ENCODE data around the gene STIM2. TPM values are rescaled to one million over a fixed set of nuclear protein-coding genes. Genes with fewer than 3 reads are reported as not detected.
"Not testable (repeated sequence)": the region's sequence is repeated elsewhere in the genome, so short reads cannot be mapped to it uniquely, and the experiment has no call there.

STIM2 gene
- total RNA-seq, 1 experiment from 2014 or later: 203 TPM

GRCh38 chr4:27022963-27023362 lies 162.3 kb downstream of the STIM2 start:
- Histone ChIP-seq H3K4me1 (ENCODE audit: low read length) (no peaks in the 10 kb centered on the region), H3K36me3 (ENCODE audit: insufficient read depth, low read length) (peaks cover 47% of the 10 kb centered on the region), H4K20me1 (ENCODE audit: insufficient read depth, low read depth, low read length) (no peaks in the 10 kb centered on the region), H3K79me2 (ENCODE audit: low read length) (no peaks in the 10 kb centered on the region), H3K27me3 (ENCODE audit: low read length) (no peaks in the 10 kb centered on the region), H2AFZ (ENCODE audit: low read length) (no peak overlapping the region), H3K9ac (ENCODE audit: low read length) (no peak overlapping the region), H3K9me3 (ENCODE audit: low read length) (no peaks in the 10 kb centered on the region), H3K27ac (ENCODE audit: low read length) (no peak overlapping the region), H3K9me2 (replicated peaks; ENCODE audit: insufficient read depth, low read length) (no peaks in the 10 kb centered on the region), H3K4me3 (ENCODE audit: low read length) (no peak overlapping the region), H3K4me2 (ENCODE audit: low read depth, low read length, poor library complexity, severe bottlenecking) (no peak overlapping the region)
- DNase-seq: no peak

GRCh38 chr4:27023366-27023765 lies 162.7 kb downstream of the STIM2 start:
- H3K79me2 ChIP-seq (ENCODE audit: low read length): no peaks in the 10 kb centered on the region
- H3K4me2 ChIP-seq (ENCODE audit: low read depth, low read length, poor library complexity, severe bottlenecking): no peak overlapping the region
- no peak overlapping the region for H3K4me3 ChIP-seq (ENCODE audit: low read length)
- H4K20me1 ChIP-seq (ENCODE audit: insufficient read depth, low read depth, low read length): no peaks in the 10 kb centered on the region
- no peak overlapping the region for H2AFZ ChIP-seq (ENCODE audit: low read length)
- no peak for DNase-seq
- no peak overlapping the region for H3K27ac ChIP-seq (ENCODE audit: low read length)
- H3K27me3 ChIP-seq (ENCODE audit: low read length): no peaks in the 10 kb centered on the region
- no peak overlapping the region for H3K9ac ChIP-seq (ENCODE audit: low read length)
- H3K9me2 ChIP-seq (replicated peaks; ENCODE audit: insufficient read depth, low read length): no peaks in the 10 kb centered on the region
- no peaks in the 10 kb centered on the region for H3K4me1 ChIP-seq (ENCODE audit: low read length)
- peaks cover 47% of the 10 kb centered on the region for H3K36me3 ChIP-seq (ENCODE audit: insufficient read depth, low read length)
- H3K9me3 ChIP-seq (ENCODE audit: low read length): no peaks in the 10 kb centered on the region

- no peak overlapping the region for H2AFZ ChIP-seq (ENCODE audit: low read length)
- H3K9ac ChIP-seq (ENCODE audit: low read length): no peak overlapping the region
- no peaks in the 10 kb centered on the region for H3K9me2 ChIP-seq (replicated peaks; ENCODE audit: insufficient read depth, low read length)
- no peak overlapping the region for H3K4me3 ChIP-seq (ENCODE audit: low read length)
- H4K20me1 ChIP-seq (ENCODE audit: insufficient read depth, low read depth, low read length): no peaks in the 10 kb centered on the region
- H3K4me2 ChIP-seq (ENCODE audit: low read depth, low read length, poor library complexity, severe bottlenecking): no peak overlapping the region
- H3K9me3 ChIP-seq (ENCODE audit: low read length): no peaks in the 10 kb centered on the region
- H3K79me2 ChIP-seq (ENCODE audit: low read length): no peaks in the 10 kb centered on the region
- no peaks in the 10 kb centered on the region for H3K4me1 ChIP-seq (ENCODE audit: low read length)
- H3K27ac ChIP-seq (ENCODE audit: low read length): no peak overlapping the region
- no peak for DNase-seq
- H3K27me3 ChIP-seq (ENCODE audit: low read length): no peaks in the 10 kb centered on the region
- peaks cover 39% of the 10 kb centered on the region for H3K36me3 ChIP-seq (ENCODE audit: insufficient read depth, low read length)
Measured at GRCh38 chr4:27024805-27025204, 164.2 kb downstream of the STIM2 start.

GRCh38 chr4:27027428-27027827 lies 166.8 kb downstream of the STIM2 start:
- Histone ChIP-seq H3K36me3 (ENCODE audit: insufficient read depth, low read length) (peaks cover 20% of the 10 kb centered on the region; the same call in 1 of the 2 replicates), H3K4me2 (ENCODE audit: low read depth, low read length, poor library complexity, severe bottlenecking) (no peak overlapping the region), H3K4me1 (ENCODE audit: low read length) (no peaks in the 10 kb centered on the region), H3K9ac (ENCODE audit: low read length) (no peak overlapping the region), H2AFZ (ENCODE audit: low read length) (no peak overlapping the region), H4K20me1 (ENCODE audit: insufficient read depth, low read depth, low read length) (no peaks in the 10 kb centered on the region), H3K79me2 (ENCODE audit: low read length) (no peaks in the 10 kb centered on the region), H3K4me3 (ENCODE audit: low read length) (no peak overlapping the region), H3K27ac (ENCODE audit: low read length) (no peak overlapping the region), H3K27me3 (ENCODE audit: low read length) (no peaks in the 10 kb centered on the region), H3K9me3 (ENCODE audit: low read length) (no peaks in the 10 kb centered on the region), H3K9me2 (replicated peaks; ENCODE audit: insufficient read depth, low read length) (no peaks in the 10 kb centered on the region)
- DNase-seq: no peak

DNA sequence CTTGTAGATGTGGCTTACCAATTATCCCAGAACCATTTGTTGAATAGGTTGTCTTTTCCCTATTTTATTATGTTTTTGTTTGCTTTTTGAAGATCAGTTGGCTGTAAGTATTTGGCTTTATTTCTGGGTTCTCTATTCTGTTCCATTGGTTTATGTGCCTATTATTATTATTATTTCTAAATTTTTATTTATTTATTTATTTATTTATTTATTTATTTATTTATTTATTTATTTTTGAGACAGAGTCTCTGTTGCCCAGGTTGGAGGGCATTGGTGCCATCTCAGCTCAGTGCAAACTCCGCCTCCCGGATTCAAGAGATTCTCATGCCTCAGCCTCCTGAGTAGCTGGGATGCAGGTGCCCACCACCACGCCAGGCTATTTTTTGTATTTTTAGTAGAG lies 174.5 kb downstream of the STIM2 start:
- H3K9me3 ChIP-seq (ENCODE audit: low read length); H3K79me2 ChIP-seq (ENCODE audit: low read length); H3K27me3 ChIP-seq (ENCODE audit: low read length); H3K4me1 ChIP-seq (ENCODE audit: low read length); H3K36me3 ChIP-seq (ENCODE audit: insufficient read depth, low read length); H3K9ac ChIP-seq (ENCODE audit: low read length); H3K4me3 ChIP-seq (ENCODE audit: low read length); H3K27ac ChIP-seq (ENCODE audit: low read length); H3K9me2 ChIP-seq (replicated peaks; ENCODE audit: insufficient read depth, low read length); DNase-seq; H4K20me1 ChIP-seq (ENCODE audit: insufficient read depth, low read depth, low read length); H2AFZ ChIP-seq (ENCODE audit: low read length); H3K4me2 ChIP-seq (ENCODE audit: low read depth, low read length, poor library complexity, severe bottlenecking): not testable (repeated sequence)

DNA sequence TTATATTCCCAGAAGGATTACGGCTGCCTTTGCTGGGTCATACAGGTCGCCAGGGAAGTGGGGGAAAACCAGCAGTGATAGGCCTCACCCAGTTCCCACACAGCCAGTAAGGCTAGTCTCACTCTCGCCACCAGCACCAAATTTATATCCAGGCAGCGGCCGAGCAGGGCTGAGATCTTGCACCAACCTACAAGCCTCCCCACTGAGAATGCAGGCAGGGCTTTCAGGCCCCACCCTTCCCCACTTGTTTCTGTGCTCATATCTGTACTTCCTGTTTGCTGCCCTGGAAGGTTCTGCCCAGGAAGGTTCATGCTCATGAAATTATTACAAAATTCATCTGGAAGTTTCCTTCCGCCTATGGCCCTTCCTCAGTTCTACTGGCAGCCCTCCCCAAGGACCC lies 179.7 kb downstream of the STIM2 start:
- no peak overlapping the region for H3K4me3 ChIP-seq (ENCODE audit: low read length)
- H3K9ac ChIP-seq (ENCODE audit: low read length): no peak overlapping the region
- DNase-seq: no peak
- H2AFZ ChIP-seq (ENCODE audit: low read length): no peak overlapping the region
- H3K36me3 ChIP-seq (ENCODE audit: insufficient read depth, low read length): no peaks in the 10 kb centered on the region
- H3K4me1 ChIP-seq (ENCODE audit: low read length): no peaks in the 10 kb centered on the region
- H4K20me1 ChIP-seq (ENCODE audit: insufficient read depth, low read depth, low read length): no peaks in the 10 kb centered on the region
- no peaks in the 10 kb centered on the region for H3K9me2 ChIP-seq (replicated peaks; ENCODE audit: insufficient read depth, low read length)
- H3K9me3 ChIP-seq (ENCODE audit: low read length): no peaks in the 10 kb centered on the region
- no peaks in the 10 kb centered on the region for H3K79me2 ChIP-seq (ENCODE audit: low read length)
- 0 out of 2 replicates have a peak, but pooled peaks cover 2% of the 10 kb centered on the region for H3K27me3 ChIP-seq (ENCODE audit: low read length)
- no peak overlapping the region for H3K4me2 ChIP-seq (ENCODE audit: low read depth, low read length, poor library complexity, severe bottlenecking)
- H3K27ac ChIP-seq (ENCODE audit: low read length): no peak overlapping the region

DNA sequence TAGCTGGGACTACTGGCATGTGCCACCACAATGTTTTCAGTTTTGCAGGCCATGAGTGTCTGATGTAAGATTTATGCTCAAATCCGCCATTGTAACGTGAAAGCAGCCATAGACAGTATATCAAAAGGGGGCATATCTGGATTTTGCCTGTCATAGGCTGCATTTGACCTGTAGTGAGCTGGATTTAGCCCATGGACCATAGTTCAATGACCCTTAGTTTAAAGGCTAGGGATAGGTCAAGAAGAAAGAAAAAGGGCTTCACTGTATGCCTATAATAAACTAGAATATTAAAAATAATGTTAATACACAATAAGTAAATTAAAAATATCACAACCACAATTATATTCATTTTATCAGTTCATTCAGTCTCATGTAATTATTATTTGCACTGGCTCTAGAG lies 181.8 kb downstream of the STIM2 start:
- Histone ChIP-seq H3K36me3 (ENCODE audit: insufficient read depth, low read length) (no peaks in the 10 kb centered on the region), H3K9me2 (replicated peaks; ENCODE audit: insufficient read depth, low read length) (no peaks in the 10 kb centered on the region), H4K20me1 (ENCODE audit: insufficient read depth, low read depth, low read length) (no peaks in the 10 kb centered on the region), H3K4me3 (ENCODE audit: low read length) (no peak overlapping the region), H3K9ac (ENCODE audit: low read length) (no peak overlapping the region), H3K9me3 (ENCODE audit: low read length) (no peaks in the 10 kb centered on the region), H3K4me1 (ENCODE audit: low read length) (no peaks in the 10 kb centered on the region), H2AFZ (ENCODE audit: low read length) (no peak overlapping the region), H3K27ac (ENCODE audit: low read length) (no peak overlapping the region), H3K4me2 (ENCODE audit: low read depth, low read length, poor library complexity, severe bottlenecking) (no peak overlapping the region), H3K79me2 (ENCODE audit: low read length) (no peaks in the 10 kb centered on the region), H3K27me3 (ENCODE audit: low read length) (0 out of 2 replicates have a peak, but pooled peaks cover 2% of the 10 kb centered on the region)
- DNase-seq: no peak

- H3K9ac ChIP-seq (ENCODE audit: low read length): no peak overlapping the region
- no peaks in the 10 kb centered on the region for H3K36me3 ChIP-seq (ENCODE audit: insufficient read depth, low read length)
- 0 out of 2 replicates have a peak, but pooled peaks cover 2% of the 10 kb centered on the region for H3K27me3 ChIP-seq (ENCODE audit: low read length)
- H3K27ac ChIP-seq (ENCODE audit: low read length): no peak overlapping the region
- H3K79me2 ChIP-seq (ENCODE audit: low read length): no peaks in the 10 kb centered on the region
- no peaks in the 10 kb centered on the region for H3K4me1 ChIP-seq (ENCODE audit: low read length)
- no peak overlapping the region for H3K4me3 ChIP-seq (ENCODE audit: low read length)
- H3K4me2 ChIP-seq (ENCODE audit: low read depth, low read length, poor library complexity, severe bottlenecking): no peak overlapping the region
- no peak for DNase-seq
- H3K9me3 ChIP-seq (ENCODE audit: low read length): no peaks in the 10 kb centered on the region
- no peaks in the 10 kb centered on the region for H4K20me1 ChIP-seq (ENCODE audit: insufficient read depth, low read depth, low read length)
- H3K9me2 ChIP-seq (replicated peaks; ENCODE audit: insufficient read depth, low read length): no peaks in the 10 kb centered on the region
- H2AFZ ChIP-seq (ENCODE audit: low read length): no peak overlapping the region
Measured at GRCh38 chr4:27043200-27043599, 182.6 kb downstream of the STIM2 start.

- Histone ChIP-seq H3K79me2 (ENCODE audit: low read length) (no peaks in the 10 kb centered on the region), H3K27ac (ENCODE audit: low read length) (no peak overlapping the region), H3K9ac (ENCODE audit: low read length) (no peak overlapping the region), H3K36me3 (ENCODE audit: insufficient read depth, low read length) (no peaks in the 10 kb centered on the region), H3K4me2 (ENCODE audit: low read depth, low read length, poor library complexity, severe bottlenecking) (no peak overlapping the region), H3K4me1 (ENCODE audit: low read length) (0 out of 2 replicates have a peak, but pooled peaks cover 3% of the 10 kb centered on the region), H3K9me2 (replicated peaks; ENCODE audit: insufficient read depth, low read length) (no peaks in the 10 kb centered on the region), H3K9me3 (ENCODE audit: low read length) (no peaks in the 10 kb centered on the region), H3K4me3 (ENCODE audit: low read length) (no peak overlapping the region), H4K20me1 (ENCODE audit: insufficient read depth, low read depth, low read length) (no peaks in the 10 kb centered on the region), H3K27me3 (ENCODE audit: low read length) (0 out of 2 replicates have a peak, but pooled peaks cover 2% of the 10 kb centered on the region), H2AFZ (ENCODE audit: low read length) (no peak overlapping the region)
- no peak for DNase-seq
Measured at GRCh38 chr4:27046851-27047250, 186.2 kb downstream of the STIM2 start.

Measured in Karpas-422 (cell line).